Stimulated activated CD4-positive, alpha-beta T cell treated with anti-CD3 and anti-CD28 coated beads, TNF-alpha, amount 100 ng/mL, for 1 hour (primary cell): ENCODE data around the gene SLC2A1.

Experiments
- DNase-seq, 3 donors: peaks; one replicate each; pipeline ENCODE4 v3.0.0-alpha.2; 2020; ENCODE audit warnings: low read depth in 3 of 3, low spot score in 1 of 3

The SLC2A1 gene

DNA sequence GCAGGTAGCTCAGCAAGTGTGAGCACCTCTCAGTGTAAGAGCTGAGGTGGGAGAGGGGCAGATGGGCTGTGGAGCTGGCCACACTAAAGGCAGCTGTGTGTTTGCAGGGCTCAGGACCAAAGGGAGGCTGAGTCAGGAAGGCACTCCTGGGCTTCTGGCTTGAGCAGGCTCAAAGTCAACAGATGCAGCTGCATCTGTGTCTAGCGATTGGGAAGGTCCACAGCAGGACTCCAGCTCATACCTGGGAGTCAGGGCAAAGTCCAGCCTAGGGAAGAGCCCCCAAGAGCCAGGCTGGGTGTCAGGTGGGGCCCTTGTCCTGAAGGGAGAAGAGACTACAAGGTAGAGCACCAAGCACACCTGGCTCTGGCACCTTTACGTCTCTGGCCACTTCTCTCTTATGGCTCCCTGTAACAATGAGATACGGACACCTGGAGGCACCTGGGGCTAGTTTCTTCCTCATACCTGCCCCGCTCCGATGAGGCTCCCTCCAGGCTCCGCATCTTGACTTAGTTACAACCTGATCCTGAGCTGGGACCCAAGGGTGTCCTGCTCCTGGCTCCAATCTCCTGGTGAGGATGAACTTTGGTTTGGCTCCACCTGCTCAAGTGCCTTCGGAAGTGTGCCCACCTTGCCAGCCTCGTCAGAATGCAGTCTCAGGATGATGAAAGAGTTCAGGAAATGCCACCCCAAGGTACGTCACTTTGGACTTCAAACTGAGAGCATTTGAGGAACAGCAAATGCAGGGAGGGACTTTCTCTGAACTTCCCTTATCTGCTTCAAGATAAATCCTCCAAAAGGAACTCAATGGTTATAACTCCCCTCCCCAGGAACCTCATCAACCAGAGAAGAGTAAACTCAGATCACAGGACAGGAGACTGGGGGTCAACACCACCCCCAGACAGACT, 21.5 kb upstream of the SLC2A1 start:
- DNase-seq = no peak

- DNase-seq = no peak
Observed at GRCh38 chr1:42979036-42979430, 20.4 kb upstream of the SLC2A1 start.

- DNase-seq = no peak
Observed at GRCh38 chr1:42978317-42979035, 19.8 kb upstream of the SLC2A1 start.

- no peak for DNase-seq
Observed at GRCh38 chr1:42977653-42978052, 19.0 kb upstream of the SLC2A1 start.

GRCh38 chr1:42975561-42976225, 17.0 kb upstream of the SLC2A1 start:
- DNase-seq = no peak

DNA sequence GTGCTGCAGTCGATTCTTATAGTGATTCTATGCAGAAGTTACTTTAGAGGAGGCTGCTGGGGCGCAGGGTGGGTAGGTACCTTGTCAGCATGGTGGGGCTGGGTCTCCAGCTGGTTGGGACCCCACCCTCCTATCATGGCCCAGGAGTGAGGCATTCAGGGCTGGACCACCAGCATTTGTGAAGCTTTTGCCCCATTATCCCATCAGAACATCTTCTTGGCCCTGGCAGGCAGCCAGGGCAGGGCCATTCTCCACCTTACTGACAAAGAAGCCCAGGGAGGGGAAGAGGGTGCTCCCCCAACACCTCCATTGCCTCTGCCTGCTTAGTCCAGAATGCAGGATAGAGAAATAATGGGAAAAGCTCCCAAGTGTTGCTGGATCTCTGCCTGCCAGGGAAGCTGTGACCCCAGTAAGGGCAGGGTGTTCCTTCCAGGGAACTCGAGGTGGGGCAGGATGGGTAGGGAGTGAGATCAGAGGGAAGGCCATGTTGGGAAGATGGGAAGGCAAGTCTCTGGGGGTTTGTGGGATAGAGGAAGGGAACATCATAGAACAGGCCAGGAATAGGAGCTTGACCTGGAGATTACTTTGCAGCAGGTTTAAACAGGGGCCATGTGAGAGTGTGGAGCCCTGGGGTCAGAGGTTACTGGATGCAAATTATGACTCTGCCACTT, 16.2 kb upstream of the SLC2A1 start:
- no peak for DNase-seq

DNA sequence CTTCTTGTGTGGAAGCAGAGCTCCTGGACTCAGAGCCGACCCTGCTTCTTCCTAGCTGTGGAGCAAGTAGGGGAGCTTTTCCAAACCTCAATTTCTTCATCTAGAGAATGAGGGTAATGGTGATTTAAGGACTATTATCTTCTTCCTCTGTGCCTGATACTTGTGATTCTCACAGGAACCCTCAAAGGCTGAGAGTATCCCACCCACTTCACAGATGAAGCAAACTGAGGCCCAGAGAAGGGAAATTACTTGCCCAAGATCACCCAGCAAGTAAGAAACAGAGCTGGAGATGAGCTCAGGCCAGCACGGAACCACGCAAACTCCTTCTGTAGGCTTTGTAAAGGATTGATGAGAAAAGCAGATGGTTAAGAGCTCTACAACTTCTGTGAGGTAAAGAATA, 15.1 kb upstream of the SLC2A1 start:
- no peak for DNase-seq

- DNase-seq = no peak
Observed at GRCh38 chr1:42973286-42973685, 14.6 kb upstream of the SLC2A1 start.

GRCh38 chr1:42971841-42972291, 13.2 kb upstream of the SLC2A1 start:
- DNase-seq = no peak

DNA sequence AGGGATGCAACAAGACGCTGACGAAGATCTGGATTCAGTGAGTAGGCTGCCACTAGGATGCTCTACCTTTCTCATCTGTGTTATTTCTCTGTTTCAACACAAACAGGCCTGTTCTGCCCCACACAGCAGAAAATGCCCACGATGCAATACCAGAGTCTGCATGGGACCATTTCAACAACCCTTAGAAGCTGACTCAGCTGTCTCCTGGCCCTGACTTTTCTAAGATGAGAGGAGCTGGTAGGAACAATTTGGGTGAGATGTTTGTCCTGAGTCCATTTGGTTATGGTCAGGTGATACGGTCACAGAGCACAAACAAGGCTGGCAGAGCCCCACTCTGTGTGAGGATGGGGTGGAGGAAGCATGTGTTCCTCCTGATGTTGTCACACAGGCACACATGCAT, 11.5 kb upstream of the SLC2A1 start:
- no peak for DNase-seq

DNA sequence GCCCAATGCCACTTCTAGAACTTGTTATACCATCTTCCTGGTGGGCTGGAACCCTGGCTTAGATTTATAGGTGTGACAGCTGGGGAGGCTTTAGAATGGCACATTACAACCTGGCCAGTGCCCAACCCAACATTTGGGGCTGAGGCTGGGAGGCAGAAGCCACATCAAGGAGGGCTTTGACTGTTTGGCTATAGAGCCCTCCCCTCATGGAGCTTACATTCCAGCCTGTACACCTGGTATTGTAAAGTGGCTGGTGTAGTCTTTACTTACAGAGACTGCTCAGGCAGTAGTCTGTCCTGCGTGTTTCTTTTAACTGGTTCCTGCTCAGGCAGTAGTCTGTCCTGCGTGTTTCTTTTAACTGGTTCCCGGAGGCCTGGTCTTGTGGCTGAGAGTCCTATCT, 10.0 kb upstream of the SLC2A1 start:
- DNase-seq = no peak

GRCh38 chr1:42966688-42967612, 8.3 kb upstream of the SLC2A1 start:
- no peak for DNase-seq

- DNase-seq = no peak
Observed at GRCh38 chr1:42965378-42965777, 6.7 kb upstream of the SLC2A1 start.

DNA sequence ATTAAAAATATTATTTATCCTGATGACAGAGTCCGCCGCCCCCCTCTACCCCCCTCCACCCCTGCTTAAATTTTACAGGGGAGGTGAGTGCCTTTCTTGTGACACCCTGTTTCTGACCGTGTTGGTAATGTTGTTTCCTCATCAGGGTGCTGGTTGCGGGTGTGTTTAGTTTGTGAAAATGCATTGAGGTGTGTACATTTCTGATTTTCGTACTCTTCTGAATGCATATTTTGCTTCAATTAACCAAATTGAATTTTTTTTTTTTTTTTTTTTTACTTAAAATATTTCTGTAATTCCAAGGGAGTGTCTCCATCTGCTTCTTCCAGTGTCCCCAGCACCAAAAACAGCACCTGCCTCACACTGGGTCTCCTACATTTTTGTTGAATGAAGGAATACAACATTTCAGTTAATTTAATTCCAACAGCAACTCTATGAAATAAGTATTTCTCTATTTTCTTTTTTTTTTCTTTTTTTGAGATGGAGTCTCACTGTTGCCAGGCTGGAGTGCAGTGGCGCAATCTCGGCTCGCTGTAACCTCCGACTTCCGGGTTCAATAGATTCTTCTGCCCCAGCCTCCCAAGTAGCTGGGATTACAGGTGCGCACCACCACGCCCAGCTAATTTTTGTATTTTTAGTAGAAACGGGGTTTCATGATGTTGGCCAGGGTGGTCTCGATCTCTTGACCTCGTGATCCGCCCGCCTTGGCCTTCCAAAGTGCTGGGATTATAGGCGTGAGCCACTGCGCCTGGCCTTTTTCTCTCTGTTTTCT, 5.6 kb upstream of the SLC2A1 start:
- no peak for DNase-seq

- DNase-seq = no peak
Observed at GRCh38 chr1:42963378-42964043, 4.8 kb upstream of the SLC2A1 start.

DNA sequence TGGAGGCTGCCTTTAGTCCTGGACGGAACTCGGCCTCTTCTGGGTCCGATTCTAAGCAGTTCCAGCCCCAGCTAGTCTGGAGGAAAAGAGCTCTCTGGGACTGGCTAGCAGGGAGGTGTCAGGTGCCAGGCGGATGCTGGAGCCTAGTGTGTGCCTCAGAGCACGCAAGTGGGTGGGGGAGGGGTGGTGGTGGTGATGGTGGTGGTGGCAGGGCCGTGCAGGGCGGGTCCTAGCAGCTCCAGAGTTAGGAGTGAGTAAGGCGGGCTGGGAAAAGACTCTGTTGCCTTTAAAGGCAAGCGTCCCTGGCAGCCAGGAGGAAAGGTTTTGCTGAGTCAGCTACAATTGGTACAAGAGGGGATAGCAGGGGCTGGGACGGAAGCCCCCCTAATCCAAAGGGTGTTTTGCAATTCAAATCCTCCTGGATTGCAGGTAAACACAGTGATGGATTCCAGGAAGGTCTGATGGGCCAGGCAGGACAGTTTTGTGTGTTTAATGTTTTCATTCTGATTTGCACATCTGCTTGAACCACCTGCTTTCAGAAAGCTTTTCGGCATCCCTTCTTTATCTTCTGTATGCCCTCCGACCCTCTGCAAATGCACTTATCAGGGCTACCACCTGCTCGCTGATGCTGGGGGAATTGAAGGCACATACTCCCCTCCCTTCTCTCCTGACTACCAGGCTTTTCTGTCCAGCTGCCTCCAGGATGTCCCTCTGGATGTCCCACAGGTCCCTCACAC, 4.1 kb upstream of the SLC2A1 start:
- no peak for DNase-seq

- DNase-seq = no peak
Observed at GRCh38 chr1:42961312-42962091, 2.8 kb upstream of the SLC2A1 start.
